Lower leg skin (tissue), 3 donors: ENCODE measurements around the gene CPLX4.

Experiments
- CTCF ChIP-seq, 3 donors: fragments of 450-650 bp; IDR thresholded peaks; one replicate each; pipeline ENCODE4 v1.5.1; 2016; ENCODE audit warnings: antibody characterized with exemption in 3 of 3, mild to moderate bottlenecking in 3 of 3, moderate library complexity in 2 of 3
- POLR2A ChIP-seq, 2 donors: fragments of 450-650 bp; IDR thresholded peaks; one replicate each; pipeline ENCODE4 v1.6.1; 2016 to 2017; ENCODE audit warnings: antibody characterized with exemption in 2 of 2, mild to moderate bottlenecking in 1 of 2, moderate library complexity in 1 of 2

GRCh38 chr18:59301929-59302328 lies 16.5 kb downstream of the CPLX4 start:
- no peak for TF ChIP-seq CTCF (IDR thresholded peaks at IDR 0.05)
- TF ChIP-seq POLR2A (IDR thresholded peaks at IDR 0.05): no peak
